T-cell (primary cell): ENCODE data around the gene PLCG2. TPM values are rescaled to one million over a fixed set of nuclear protein-coding genes. Genes with fewer than 3 reads are reported as not detected.

Experiments used
- ATAC-seq, 4 experiments: fragments of 200-7000 bp in 3 of 4; fragments of 150-1000 bp in 1 of 4; cut with Tn5 transposase; replicated peaks in 1 of 4; 1 replicate in 3 of 4; 2 replicates in 1 of 4; pipeline ENCODE4 v1.10.0; 2021; ENCODE audit warnings: moderate library complexity in 3 of 4, mild to moderate bottlenecking in 2 of 4, moderate number of reproducible peaks in 1 of 4
- CTCF ChIA-PET, 2 donors: fragments of 300-600 bp; sonication (Branson Sonifier 250); formaldehyde crosslinking; loops; one replicate each; lab custom pipeline; 2022; ENCODE audit warnings: antibody characterized with exemption in 2 of 2; lab: Charles Lee
- POLR2A ChIA-PET, 2 donors: fragments of 300-600 bp; sonication (Branson Sonifier 250); formaldehyde crosslinking; loops; one replicate each; lab custom pipeline; 2022; ENCODE audit warnings: antibody characterized with exemption in 2 of 2; lab: Charles Lee
- DNase-seq, 35 experiments: peaks; one replicate each; pipeline versions ENCODE4 v3.0.0 to v3.0.0-alpha.2; 2013 to 2023
- H3K27ac ChIP-seq: one replicate; pipeline ENCODE4 v1.5.1; 2013; ENCODE audit warnings: low read length
- H3K27me3 ChIP-seq, 2 experiments: replicated peaks in 1 of 2; 1 replicate in 1 of 2; 2 replicates in 1 of 2; pipeline versions ENCODE4 v1.6.1 to v1.7.0; 2013; ENCODE audit warnings: low read length in 1 of 2, mixed read lengths in 1 of 2; ENCODE audit not compliant: control insufficient read depth in 2 of 2, insufficient read depth in 2 of 2; ENCODE audit errors: extremely low read depth in 1 of 2
- H3K36me3 ChIP-seq, 2 donors: 1 replicate in 1 of 2; 2 replicates in 1 of 2; pipeline versions ENCODE4 v1.6.1 to v1.7.0; 2013; ENCODE audit warnings: low read length in 1 of 2; ENCODE audit not compliant: control insufficient read depth in 2 of 2, insufficient read depth in 1 of 2; ENCODE audit errors: extremely low read depth in 1 of 2
- H3K4me1 ChIP-seq, 2 experiments: 1 replicate in 1 of 2; 2 replicates in 1 of 2; pipeline versions ENCODE4 v1.6.1 to v1.7.0; 2013; ENCODE audit warnings: low read length in 2 of 2, mixed read lengths in 1 of 2; ENCODE audit not compliant: insufficient read depth in 2 of 2, control insufficient read depth in 1 of 2; ENCODE audit errors: extremely low read depth in 1 of 2
- H3K4me3 ChIP-seq, 2 donors: 1 replicate in 1 of 2; 2 replicates in 1 of 2; pipeline versions ENCODE4 v1.5.1 to v1.7.0; 2013; ENCODE audit warnings: mild to moderate bottlenecking in 2 of 2, low read length in 1 of 2, moderate library complexity in 1 of 2; ENCODE audit not compliant: control insufficient read depth in 1 of 2; ENCODE audit errors: extremely low read depth in 1 of 2
- H3K9me3 ChIP-seq: 2 replicates; pipeline ENCODE4 v1.7.0; 2013
- H3K27ac Mint-ChIP-seq, 2 donors: one replicate each; pipeline ENCODE4 v1.8.0; 2020 to 2021; ENCODE audit warnings: mild to moderate bottlenecking in 2 of 2, mixed read lengths in 2 of 2
- H3K27me3 Mint-ChIP-seq, 2 donors: one replicate each; pipeline ENCODE4 v1.8.0; 2021 to 2022; ENCODE audit warnings: mixed read lengths in 2 of 2
- H3K36me3 Mint-ChIP-seq: one replicate; pipeline ENCODE4 v1.8.0; 2021; ENCODE audit warnings: mixed read lengths
- H3K4me1 Mint-ChIP-seq, 3 donors: one replicate each; pipeline ENCODE4 v1.8.0; 2020 to 2022; ENCODE audit warnings: mixed read lengths in 3 of 3, mild to moderate bottlenecking in 1 of 3
- H3K4me3 Mint-ChIP-seq, 3 donors: one replicate each; pipeline ENCODE4 v1.8.0; 2020 to 2022; ENCODE audit warnings: mild to moderate bottlenecking in 3 of 3, mixed read lengths in 3 of 3, moderate library complexity in 3 of 3
- H3K9me3 Mint-ChIP-seq, 3 donors: one replicate each; pipeline ENCODE4 v1.8.0; 2020 to 2022; ENCODE audit warnings: mixed read lengths in 3 of 3
- WGBS: methylation state at CpG from one replicate; pipeline ENCODE4 v1.1.5; 2013; ENCODE audit warnings: missing lambda C conversion rate; ENCODE audit not compliant: insufficient coverage; 5-methylcytosine and 5-hydroxymethylcytosine counted together
- total RNA-seq, 35 experiments: library from RNA in 6 of 35; stranded (reverse) in 6 of 35; fragments of 120-200 nt in 1 of 35; gene quantifications; one replicate each; pipeline versions ENCODE4 v1.2.1 to v1.2.4 and lab custom pipeline; 2013 to 2026

The PLCG2 gene
- total RNA-seq, 5 donors from 2014 or later (not counting 1 experiment from before 2014, with no cell fraction given), result 7.5 to 27.1 (median 12.1) TPM

DNA sequence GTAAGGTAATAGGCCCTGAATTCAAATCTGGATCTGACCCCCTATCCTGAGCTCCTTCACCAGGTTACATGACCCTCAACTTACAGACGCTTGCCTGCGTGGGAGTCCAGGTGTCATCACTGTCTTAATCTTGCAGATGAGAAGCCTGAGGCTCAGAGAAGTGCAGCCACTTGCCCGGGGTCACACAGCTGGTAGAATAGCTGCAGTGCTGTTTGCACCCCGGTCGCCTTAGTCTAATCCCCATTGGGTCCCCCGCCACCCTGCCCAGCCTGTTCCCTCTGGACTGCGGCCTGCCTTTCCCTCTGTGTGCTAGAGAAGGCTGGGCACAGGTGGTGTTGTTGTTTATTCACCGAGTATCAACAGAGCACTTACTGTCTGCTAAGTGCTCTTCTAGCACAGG lies 125.2 kb downstream of the PLCG2 start:
- 98% methylated on average over 7 of the region's 8 CpGs for WGBS
- POLR2A ChIA-PET, result no interaction called here
- no peaks in the 10 kb centered on the region for H3K36me3 ChIP-seq

DNA sequence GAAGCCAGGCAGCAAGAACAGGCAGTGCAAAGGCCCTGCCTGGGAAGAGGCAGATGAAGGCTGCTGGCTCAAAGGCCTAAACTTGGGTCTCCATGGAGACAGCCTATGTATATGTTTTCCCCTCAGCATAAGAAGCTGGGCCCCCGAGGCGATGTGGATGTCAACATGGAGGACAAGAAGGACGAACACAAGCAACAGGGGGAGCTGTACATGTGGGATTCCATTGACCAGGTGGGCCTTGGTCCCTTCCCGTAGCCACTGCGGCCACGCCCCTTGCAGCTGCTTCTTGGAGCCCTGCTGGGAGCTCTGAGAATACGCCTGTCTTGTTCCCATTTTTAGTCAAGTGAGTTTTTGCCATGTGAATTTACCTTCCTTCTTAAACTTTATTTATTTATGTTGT lies 126.2 kb downstream of the PLCG2 start:
- H3K27me3 ChIP-seq, result peaks cover 0 to 3% of the 10 kb centered on the region in 2 experiments
- WGBS, result 86% methylated on average over 3 of the region's 7 CpGs
- no peak overlapping the region for H3K27ac Mint-ChIP-seq

More for the DNA sequence above, 125.2 kb downstream of the PLCG2 start:
- H3K4me1 ChIP-seq, result no peaks in the 10 kb centered on the region
- H3K27me3 ChIP-seq, result peaks cover 0 to 3% of the 10 kb centered on the region in 2 experiments
- H3K9me3 Mint-ChIP-seq, result peaks cover 0 to 7% (median 5%) of the 10 kb centered on the region in 3 donors
- no peaks in the 10 kb centered on the region for H3K9me3 ChIP-seq
- no peak overlapping the region for H3K27ac ChIP-seq
- H3K27me3 Mint-ChIP-seq, result no peaks in the 10 kb centered on the region
- H3K4me3 ChIP-seq, result no peak overlapping the region
- no peak overlapping the region for H3K27ac Mint-ChIP-seq
- peaks cover 5% of the 10 kb centered on the region for H3K36me3 Mint-ChIP-seq
- DNase-seq (no peak), ATAC-seq (no peak)
- no peak overlapping the region for H3K4me3 Mint-ChIP-seq
- no peaks in the 10 kb centered on the region for H3K4me1 Mint-ChIP-seq
- CTCF ChIA-PET, result no interaction called here

DNA sequence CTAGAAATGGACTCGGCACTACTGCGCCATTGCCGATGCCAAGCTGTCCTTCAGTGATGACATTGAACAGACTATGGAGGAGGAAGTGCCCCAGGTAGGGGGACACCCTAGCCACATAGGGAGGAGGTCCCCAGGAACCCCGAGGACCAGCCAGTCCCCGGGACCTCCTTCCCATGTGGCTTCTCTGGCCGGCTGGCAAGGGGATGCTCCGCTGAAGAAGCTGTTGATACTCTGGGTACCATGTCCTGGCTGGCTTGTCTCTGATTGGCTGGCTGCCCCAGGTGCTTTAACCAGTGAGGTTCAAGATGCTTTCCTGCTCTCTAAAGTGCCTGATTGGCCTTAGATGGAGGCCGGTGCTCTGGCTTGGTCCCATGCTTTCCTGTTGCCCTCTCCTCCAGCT lies 128.6 kb downstream of the PLCG2 start:
- Mint-ChIP-seq H3K36me3 (peaks cover 2% of the 10 kb centered on the region), H3K4me3 (no peak overlapping the region), H3K27me3 (no peaks in the 10 kb centered on the region), H3K27ac (no peak overlapping the region), H3K4me1 (no peaks in the 10 kb centered on the region), H3K9me3 (peaks cover 0 to 5% (median 4%) of the 10 kb centered on the region in 3 donors)
- Histone ChIP-seq H3K4me1 (no peaks in the 10 kb centered on the region), H3K9me3 (no peaks in the 10 kb centered on the region), H3K27me3 (peaks cover 0 to 3% of the 10 kb centered on the region in 2 experiments), H3K4me3 (no peak overlapping the region), H3K36me3 (no peaks in the 10 kb centered on the region), H3K27ac (no peak overlapping the region)
- POLR2A ChIA-PET, result no interaction called here
- ATAC-seq (no peak), DNase-seq (no peak)
- 82% methylated on average over 8 of the region's 8 CpGs for WGBS
- CTCF ChIA-PET, result no interaction called here

More for the DNA sequence above, 126.2 kb downstream of the PLCG2 start:
- H3K27ac ChIP-seq, result no peak overlapping the region
- H3K9me3 ChIP-seq, result no peaks in the 10 kb centered on the region
- DNase-seq (no peak), ATAC-seq (no peak)
- peaks cover 5% of the 10 kb centered on the region for H3K36me3 Mint-ChIP-seq
- CTCF ChIA-PET, result interaction anchor here in 1 of 2 donors (0.6 kb wide), 2 partner anchors 21 to 690 kb away, joined by 3 to 4 read pairs; no protein-coding TSS in a partner anchor
- peaks cover 0 to 7% (median 5%) of the 10 kb centered on the region in 3 donors for H3K9me3 Mint-ChIP-seq
- H3K4me1 Mint-ChIP-seq, result no peaks in the 10 kb centered on the region
- H3K4me3 Mint-ChIP-seq, result no peak overlapping the region
- H3K4me3 ChIP-seq, result no peak overlapping the region
- POLR2A ChIA-PET, result no interaction called here
- H3K27me3 Mint-ChIP-seq, result no peaks in the 10 kb centered on the region
- no peaks in the 10 kb centered on the region for H3K36me3 ChIP-seq
- H3K4me1 ChIP-seq, result no peaks in the 10 kb centered on the region

DNA sequence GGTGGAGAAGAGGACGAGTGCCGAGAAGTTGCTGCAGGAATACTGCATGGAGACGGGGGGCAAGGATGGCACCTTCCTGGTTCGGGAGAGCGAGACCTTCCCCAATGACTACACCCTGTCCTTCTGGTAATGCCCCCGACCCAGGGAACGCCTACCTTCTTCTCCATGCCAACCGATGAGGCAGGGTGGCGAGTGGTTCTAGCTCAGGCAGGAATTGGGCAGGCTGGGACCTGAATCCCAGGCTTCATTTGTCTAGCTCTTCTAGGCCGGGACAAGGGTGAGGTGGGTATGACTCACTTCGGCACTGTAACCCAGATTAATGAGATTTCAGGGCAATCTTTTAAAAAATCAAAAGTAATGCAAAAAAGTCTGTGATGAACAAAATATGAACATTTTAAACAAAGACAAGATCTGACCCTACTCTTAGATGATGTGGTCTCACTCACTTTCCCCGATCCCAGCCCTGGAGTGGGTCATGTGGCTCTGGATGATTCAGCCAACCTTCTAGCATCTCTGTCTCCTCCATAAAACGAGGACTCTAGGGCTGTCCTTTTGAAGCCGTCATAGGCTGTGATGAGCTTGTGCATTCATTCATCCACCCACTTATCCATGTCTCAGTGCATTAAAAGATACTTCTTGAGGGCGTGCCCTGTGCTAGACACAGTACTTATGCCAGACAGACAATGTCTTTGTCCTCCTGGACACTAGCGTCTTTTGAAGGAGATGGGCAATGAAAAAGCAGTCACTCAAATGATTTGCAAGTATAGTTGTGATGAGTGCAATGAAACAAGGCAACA lies 129.6 kb downstream of the PLCG2 start:
- Mint-ChIP-seq H3K4me3 (no peak overlapping the region), H3K9me3 (no peaks in the 10 kb centered on the region), H3K4me1 (no peaks in the 10 kb centered on the region), H3K27me3 (no peaks in the 10 kb centered on the region), H3K36me3 (no peaks in the 10 kb centered on the region), H3K27ac (no peak overlapping the region)
- peaks cover 0 to 2% of the 10 kb centered on the region in 2 donors for H3K36me3 ChIP-seq
- no peaks in the 10 kb centered on the region for H3K9me3 ChIP-seq
- ChIA-PET CTCF (no interaction called here), POLR2A (no interaction called here)
- H3K27ac ChIP-seq, result no peak overlapping the region
- DNase-seq (no peak), ATAC-seq (no peak)
- WGBS, result 88% methylated on average over 4 of the region's 16 CpGs
- H3K4me3 ChIP-seq, result no peak overlapping the region
- H3K4me1 ChIP-seq, result no peaks in the 10 kb centered on the region
- H3K27me3 ChIP-seq, result peaks cover 0 to 3% of the 10 kb centered on the region in 2 experiments

DNA sequence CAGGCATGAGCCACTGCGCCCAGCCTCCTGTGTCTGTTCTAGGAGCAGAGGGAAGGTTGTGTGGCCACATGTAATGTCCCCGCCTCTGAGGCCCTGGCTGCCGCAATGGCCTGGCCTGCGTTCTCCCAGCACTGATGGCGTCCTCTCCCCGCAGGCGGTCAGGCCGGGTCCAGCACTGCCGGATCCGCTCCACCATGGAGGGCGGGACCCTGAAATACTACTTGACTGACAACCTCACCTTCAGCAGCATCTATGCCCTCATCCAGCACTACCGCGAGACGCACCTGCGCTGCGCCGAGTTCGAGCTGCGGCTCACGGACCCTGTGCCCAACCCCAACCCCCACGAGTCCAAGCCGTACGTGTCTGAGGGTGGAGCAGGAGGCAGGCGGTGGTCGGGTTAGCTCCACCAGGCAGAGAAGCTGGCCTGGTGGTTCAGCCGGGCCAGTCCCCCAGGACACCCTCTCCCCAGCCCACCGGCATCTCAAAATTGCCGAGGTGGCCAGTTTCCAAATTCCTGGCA lies 131.3 kb downstream of the PLCG2 start:
- no peaks in the 10 kb centered on the region for H3K9me3 Mint-ChIP-seq
- Histone ChIP-seq H3K27ac (no peak overlapping the region), H3K36me3 (peaks cover 0 to 4% of the 10 kb centered on the region in 2 donors), H3K9me3 (no peaks in the 10 kb centered on the region), H3K4me1 (no peaks in the 10 kb centered on the region), H3K27me3 (peaks cover 0 to 3% of the 10 kb centered on the region in 2 experiments), H3K4me3 (no peak overlapping the region)
- H3K27me3 Mint-ChIP-seq, result no peaks in the 10 kb centered on the region
- H3K4me1 Mint-ChIP-seq, result no peaks in the 10 kb centered on the region
- no peaks in the 10 kb centered on the region for H3K36me3 Mint-ChIP-seq
- no peak overlapping the region for H3K4me3 Mint-ChIP-seq
- WGBS, result 97% methylated on average over 23 of the region's 28 CpGs
- H3K27ac Mint-ChIP-seq, result no peak overlapping the region
- DNase-seq (no peak), ATAC-seq (no peak)
- CTCF ChIA-PET, result no interaction called here
- POLR2A ChIA-PET, result no interaction called here

DNA sequence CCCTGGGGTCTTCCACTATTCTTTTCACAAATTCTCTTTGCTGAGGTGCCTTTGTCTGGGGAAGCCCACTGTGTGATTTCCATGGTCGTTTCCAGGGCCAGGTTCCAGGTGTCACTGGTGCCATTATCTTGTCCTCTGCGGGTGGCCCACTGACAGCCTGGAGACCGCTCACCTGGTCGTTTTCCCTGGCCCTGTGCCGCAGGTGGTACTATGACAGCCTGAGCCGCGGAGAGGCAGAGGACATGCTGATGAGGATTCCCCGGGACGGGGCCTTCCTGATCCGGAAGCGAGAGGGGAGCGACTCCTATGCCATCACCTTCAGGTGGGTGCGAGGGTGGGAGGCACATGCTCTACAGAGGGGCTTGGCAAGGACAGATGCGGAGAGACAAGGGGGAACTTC lies 133.3 kb downstream of the PLCG2 start:
- CTCF ChIA-PET, result no interaction called here
- peaks cover 0 to 3% of the 10 kb centered on the region in 2 experiments for H3K27me3 ChIP-seq
- POLR2A ChIA-PET, result no interaction called here
- WGBS, result 93% methylated on average over 13 of the region's 14 CpGs
- Mint-ChIP-seq H3K4me3 (no peak overlapping the region), H3K4me1 (no peaks in the 10 kb centered on the region), H3K27ac (no peak overlapping the region), H3K36me3 (no peaks in the 10 kb centered on the region), H3K27me3 (no peaks in the 10 kb centered on the region), H3K9me3 (no peaks in the 10 kb centered on the region)
- no peaks in the 10 kb centered on the region for H3K9me3 ChIP-seq
- DNase-seq, result no peak
- H3K36me3 ChIP-seq, result peaks cover 0 to 4% of the 10 kb centered on the region in 2 donors
- ATAC-seq, result no peak
- no peak overlapping the region for H3K27ac ChIP-seq
- H3K4me3 ChIP-seq, result no peak overlapping the region
- H3K4me1 ChIP-seq, result no peaks in the 10 kb centered on the region
